HG03159 (cell line): ENCODE data around the gene OSBPL2.

ENCODE experiments used
- ATAC-seq: cut with Tn5 transposase; IDR thresholded peaks from one replicate; pipeline ENCODE4 v1.9.1; 2021; ENCODE audit warnings: mild to moderate bottlenecking, moderate library complexity; ENCODE audit not compliant: unreplicated experiment

Gene OSBPL2

DNA sequence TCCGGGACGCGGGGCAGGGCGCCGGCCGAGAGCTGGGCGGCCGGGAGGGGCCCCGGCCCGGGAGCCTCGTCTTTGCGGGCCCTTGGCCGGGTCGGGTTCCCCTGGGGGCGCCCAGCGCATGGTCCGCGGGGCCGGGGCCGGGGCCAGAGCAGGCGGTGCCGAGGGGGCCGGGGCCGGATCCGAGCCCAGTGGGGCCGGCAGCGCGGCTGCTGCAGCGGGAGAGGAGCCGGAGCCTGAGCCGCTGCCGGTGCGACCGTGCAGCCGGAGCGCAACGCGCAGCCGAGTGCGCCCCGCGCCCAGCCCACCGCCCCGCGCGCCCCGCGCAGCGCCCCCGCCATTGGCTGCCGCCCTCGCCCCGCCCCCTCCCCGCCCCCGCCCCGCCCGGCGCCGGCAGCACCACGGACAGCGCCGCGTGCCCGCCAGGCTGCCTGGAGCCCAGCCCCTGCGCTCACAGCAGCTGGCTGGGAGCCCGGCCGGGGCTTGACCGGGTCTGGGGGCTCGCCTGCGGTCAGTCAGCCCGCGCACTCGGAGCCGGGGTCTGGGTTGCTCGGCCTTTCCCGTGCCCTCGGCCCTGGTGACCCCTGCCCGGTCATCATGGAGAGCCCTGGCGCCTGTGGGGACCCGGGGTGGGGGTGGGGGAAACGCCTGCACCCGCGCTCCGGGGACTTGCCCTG lies 18.2 kb upstream of the OSBPL2 start, which contains the start of gene HRH3:
Gene HRH3, minus strand, starts transcription at position 287 of the 674 bp plus-strand sequence. CDS start 308 bp downstream, outside the sequence.
- ATAC-seq, result no peak

DNA sequence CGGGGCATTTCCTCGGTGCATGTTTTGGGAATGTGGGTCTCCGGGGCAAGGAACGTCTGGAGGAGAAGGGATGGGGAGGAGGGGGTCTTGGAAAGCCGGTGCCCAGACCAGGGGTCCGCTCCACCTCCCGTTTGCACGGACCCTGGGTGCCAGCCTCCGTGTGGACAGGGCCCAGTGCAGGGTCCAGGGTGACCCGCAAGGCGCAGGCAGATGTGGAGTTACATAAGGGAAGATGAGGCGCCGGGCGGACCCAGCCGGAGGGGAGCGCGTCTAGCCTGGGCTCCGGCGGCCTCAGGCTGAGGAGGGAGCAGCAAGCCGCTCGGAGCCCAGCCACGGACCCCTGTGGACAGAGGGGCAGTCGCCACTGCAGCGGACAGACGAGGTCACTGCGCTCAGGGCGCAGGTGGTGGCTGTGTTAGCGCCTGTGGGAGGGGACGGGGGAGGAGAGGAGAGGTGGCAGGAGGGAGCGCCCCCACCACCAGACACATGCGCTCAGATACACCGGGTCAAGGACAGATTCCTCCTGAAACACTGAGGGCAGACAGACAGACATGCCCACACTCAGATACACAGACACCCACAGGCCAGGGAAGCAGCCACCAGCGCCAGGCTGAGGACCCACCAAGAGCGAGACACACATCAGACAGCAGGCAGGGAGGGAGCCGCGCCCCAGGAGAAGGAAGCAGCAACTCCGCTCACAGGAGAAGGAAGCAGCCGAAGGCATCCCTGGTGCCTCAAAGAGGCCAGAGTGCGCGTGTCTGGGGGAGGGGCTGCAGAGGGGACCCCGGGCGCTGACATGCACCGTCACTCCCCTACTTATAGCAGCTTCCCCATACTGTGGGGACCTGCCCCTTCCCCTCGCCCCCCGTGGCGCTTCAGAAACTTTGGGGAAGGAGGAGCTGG lies 17.4 kb upstream of the OSBPL2 start:
- ATAC-seq, result no peak

DNA sequence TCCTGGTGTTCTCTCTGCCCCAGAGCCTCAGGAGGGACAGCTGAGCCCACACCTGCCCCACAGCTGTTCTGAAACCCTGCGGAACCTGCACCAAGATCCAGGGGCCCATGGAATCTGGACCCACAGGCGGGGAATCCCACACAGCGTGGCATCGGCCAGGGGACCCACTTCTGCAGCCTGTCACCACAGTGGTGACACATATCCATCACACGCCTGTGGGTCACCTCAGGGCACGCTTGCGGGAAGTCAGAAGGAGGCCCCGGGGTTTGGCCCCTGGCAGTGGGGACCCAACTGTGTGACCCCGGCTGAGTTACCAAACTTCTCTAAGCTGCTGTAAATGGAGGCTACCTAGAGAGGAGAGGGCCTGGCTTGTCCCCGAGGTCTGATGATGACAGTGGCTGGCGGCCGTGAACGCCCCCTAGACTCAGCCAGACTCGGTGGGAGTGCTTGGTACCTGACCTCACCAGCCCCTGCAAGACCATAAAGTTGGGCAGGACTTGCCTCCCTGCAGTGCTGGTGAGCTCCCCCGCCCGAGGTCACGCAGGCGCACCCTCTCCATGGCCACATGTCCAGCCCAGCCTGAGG lies 16.0 kb upstream of the OSBPL2 start:
- no peak for ATAC-seq

DNA sequence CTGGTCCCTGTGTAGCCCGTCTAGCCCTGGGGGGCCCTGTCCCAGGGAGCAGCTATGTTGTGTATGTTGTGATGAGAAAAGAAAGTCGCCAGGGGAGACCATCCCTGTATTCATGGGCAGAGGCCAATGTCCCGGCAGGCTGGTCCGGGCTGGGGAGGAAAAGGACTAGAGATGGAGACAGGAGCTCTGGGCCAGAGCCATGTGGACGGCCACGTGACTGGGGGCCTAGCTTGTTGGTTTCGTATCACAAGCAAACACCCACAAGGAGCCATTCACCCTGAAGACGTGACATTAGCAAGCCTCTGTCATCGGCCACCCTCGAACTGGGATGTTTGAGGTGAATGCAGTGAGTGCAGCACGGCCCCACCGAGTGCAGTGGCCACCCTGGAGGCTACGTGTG lies 15.3 kb upstream of the OSBPL2 start:
- ATAC-seq, result no peak

DNA sequence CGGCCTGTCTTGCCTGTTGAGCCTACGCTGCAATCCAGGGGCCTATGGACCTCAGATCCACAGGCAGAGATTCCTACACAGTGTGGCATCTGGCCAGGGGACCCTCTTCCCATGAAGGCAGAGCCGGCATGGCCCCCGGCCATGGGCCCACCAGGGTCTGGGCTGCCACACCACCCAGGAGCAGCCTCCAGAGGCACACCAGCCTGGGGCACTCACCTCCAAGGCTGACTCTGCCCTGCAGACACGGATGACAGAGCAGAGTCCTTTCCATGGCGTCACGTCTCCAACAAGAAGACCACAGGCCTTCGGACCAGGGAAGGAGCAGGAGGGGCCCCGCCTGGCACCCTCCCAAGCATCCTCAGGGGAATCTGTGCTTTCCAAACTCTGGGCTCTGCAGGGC lies 14.8 kb upstream of the OSBPL2 start:
- no peak for ATAC-seq

DNA sequence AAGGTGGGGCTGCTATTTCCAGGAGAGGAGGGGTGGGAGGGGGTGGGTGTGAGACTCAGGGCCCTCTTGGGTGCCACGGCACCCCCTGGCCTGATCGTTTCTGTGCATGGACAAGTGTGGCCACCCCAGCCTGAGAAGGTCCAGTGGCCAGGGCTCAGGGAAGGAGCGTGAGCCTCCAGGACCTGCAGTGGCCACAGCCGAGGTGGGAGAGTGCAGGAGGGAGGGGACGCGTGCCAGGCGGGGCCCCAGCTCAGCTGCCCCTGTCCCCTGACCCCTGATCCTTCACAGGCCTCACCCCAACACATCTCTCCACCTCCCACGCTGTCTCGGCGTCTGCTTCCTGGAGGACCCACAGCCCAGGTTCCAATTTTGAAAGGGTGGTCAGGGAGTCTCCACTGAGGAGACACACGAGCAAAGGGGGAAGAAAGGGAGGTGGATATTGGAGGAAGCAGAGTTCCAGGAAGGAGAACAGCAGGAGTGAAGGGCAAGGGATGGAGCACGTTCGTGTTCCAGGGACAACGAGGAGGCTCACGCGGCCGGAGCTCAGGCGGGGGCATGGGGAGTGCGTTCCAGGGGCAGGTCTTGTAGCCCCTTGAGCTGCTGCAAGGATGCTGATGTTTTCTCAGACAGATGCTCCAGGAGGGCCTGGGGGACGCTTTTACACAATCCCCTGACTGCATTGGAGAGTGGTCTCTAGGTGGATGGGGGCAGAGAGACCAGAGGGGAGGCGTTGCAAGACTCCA lies 14.0 kb upstream of the OSBPL2 start:
- ATAC-seq, result no peak

DNA sequence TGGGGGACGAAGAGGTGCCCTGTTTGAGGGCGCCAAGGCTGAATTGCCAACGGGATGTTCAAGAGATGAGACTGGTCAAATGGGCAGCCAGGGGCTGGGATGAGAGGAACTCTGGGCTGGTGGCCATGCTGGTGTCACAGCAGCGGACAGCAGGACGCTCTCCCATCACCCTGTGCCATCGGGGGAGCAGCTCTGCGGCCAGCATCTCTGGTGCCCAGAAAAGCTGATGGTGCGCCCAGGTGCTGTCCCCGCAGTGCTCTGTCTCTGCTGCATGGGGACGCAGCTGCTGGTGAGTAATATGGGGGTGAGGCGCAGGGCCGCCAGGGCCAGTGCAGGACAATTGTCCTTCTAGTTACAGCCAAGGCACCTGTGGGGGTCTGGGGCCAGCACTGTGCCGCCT lies 13.3 kb upstream of the OSBPL2 start:
- ATAC-seq, result no peak

DNA sequence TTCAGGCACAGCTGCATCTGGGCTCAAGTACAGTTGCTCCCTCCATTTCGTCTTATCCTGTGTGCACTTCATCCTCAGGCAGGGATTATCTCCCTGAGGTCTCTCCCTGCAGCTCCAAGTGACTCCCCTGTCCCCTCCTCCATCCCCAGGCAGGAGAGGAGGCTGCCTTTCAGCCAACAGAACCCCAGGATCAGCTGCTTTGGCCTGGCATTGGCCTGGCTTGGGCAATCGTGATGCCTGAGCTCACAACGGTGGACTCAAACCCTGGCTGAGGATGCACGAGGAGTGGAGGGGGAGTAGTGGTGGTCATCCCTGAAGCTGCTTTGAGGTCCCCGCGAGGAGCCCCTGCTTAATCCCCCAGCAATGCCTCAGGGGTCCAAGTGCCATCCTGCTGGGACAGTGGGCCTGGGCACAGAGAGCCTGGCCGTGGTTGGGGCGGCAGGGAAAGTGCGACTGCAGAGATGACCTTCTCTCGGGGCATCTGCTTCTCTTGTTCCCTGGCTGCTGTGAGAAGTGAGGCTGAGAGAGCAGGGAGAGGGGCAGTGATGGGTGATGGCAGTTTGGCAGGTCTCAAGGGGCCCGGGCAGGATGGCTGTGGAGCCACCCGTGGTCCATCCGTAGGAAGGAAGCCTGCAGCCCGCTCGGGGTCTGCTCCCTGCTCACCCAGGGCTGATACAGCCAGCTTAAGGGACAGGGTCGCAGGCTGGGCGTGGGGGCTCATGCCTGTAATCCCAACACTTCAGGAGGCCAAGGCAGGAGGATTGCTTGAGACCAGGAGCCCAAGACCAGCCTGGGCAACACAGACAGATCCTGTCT lies 12.3 kb upstream of the OSBPL2 start:
- no peak for ATAC-seq

DNA sequence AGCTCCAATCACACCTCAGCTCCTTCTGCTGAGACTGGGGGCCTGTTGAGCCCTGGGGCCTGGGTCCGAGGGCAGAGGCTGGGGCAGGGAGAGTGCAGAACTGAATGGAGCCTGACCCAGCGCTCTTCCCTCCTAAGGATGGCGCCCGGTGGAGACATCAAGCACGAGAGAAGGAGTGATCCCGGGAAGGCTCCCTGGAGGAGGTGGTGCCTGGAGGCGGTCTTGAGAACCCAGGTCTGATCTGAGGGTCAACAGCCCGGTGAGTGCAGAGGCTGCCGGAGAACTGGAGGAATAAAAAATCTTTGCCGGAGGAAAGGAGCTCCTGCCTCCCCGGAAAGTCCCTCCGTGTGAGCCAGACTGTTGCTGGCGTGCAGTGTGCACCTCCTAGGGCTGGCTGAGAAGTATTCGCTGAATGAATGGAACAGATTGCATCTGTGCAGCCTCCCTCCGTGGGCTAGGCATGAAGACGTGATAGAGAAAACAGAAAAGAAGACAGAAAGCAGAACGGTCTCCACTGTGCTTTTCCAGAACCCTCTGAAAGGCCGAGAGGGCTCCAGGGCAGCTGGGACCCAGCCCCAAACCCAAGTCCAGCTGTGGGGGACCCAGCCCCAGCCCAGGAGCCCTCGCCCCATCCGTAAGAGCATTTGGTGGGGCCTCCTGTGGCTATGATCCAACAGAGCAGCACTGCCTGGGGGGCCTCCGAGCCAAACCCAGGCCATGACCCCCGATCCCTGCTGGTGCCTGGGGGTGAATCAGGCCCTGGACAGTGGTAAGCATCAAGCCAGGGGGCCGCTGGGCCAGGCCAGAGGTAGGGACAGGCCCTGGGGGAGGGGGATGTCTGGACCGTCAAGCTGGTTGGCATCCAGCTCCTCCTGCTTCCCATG lies 11.4 kb upstream of the OSBPL2 start:
- no peak for ATAC-seq

DNA sequence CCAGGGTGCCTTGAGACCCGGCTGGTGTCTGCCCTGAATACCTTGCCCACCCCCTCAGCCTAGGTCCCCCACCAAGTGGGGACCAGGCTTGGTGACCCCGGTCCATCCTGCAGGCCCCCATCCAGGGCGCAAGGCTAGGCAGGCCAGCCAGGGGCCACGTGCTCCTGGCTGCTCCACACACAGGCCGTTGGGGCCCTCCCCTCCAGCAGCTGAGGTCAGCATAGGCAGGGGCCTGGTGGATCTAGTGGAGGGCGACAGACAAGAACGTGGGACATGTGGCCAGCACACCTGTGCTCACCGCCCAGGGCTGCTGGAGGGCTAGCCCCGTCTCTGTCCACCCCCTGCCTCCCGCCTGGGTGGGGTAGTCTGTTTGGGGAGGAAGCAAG lies 10.7 kb upstream of the OSBPL2 start:
- no peak for ATAC-seq

DNA sequence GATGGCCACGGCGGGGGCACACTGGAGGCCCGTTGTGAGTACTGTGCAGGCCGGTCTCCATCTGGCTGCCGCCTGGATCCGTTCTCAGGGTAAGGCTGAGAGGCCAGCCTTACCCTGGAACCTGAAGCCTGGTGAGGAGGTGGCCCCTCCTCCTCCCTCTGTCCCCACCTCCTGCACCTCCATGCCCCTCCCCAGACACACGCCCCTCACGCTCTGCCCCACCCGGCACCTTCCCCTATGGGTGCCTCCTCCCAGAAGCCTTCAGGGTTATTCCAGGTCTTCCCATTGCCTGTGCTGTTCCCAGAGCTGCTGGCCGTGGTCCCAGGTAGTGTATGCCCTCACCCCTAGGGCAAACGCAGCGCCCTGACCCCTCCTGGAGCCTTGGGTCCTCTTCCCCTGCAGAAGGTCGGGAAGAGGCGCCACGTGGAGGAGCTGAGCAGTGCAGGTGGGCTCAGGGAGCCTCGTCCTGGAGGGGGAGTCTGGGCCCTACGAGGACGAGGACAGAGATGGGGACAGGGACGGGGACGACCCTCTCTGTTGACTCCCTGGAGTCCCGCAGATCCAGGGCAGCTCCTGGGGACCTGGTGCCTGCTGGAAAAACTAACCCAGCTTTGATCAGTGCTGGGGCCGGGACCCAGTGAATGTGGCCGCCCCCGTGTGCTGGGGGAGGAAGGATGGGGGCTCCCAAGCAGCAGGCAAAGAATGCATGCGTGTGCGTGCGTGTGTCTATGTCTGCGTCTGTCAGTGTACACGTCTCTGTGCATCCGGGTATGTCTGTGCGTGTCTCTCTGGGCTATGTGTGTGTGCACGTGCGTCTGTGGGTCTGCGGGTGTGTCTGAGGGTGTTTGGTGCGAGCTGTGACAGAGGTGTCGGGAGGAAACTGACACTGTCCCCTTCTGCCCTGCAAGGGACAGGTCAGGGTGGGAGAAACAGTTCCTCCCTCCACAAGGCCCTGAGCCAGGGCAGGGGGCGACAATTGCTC lies 10.1 kb upstream of the OSBPL2 start:
- no peak for ATAC-seq

DNA sequence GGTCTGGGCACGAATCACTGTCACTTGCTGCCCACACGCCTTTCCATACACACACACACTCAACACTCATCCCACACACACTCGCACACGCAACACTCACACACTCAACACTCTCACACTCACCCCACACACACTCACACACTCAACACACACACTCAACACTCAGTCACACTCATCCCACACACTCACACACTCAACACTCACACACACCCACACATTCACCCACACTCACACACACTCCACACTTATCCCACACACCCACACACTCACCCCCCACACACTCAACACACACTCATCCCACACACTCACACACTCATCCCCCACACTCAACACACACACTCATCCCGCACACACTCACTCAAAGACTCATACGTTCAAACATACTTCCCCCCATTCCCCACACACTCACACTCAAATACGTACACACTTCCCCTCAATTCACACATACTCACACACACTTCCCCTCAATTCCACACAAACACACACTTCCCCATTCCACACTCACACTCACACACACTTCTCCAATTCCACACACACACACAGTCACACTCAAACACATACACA lies 9.3 kb upstream of the OSBPL2 start:
- no peak for ATAC-seq

DNA sequence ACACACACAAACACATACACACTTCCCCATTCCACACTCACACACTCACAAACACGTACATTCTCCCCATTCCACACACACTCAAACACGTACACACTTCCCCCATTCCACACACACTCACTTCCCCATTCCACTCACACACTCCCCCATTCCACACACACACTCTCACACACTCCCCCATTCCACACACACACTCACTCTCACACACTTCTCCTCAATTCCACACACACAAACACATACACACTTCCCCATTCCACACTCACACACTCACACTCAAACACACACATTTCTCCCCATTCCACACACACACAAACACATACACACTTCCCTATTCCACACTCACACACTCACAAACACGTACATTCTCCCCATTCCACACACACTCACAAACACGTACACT lies 8.7 kb upstream of the OSBPL2 start:
- ATAC-seq, result no peak

DNA sequence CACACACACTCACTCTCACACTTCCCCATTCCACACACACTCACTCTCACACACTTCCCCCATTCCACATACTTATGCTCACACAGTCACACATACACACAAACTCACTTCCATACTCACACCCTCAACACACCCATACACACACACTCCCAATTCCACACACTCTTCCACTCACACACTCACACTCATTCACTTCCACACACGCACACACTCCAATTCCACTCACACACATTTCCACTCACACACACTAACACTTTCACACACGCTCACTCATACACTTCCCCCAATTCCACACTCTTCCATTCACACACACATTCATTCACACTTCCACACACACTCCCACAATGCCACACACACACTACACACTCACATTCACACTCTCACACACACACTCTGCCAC lies 8.0 kb upstream of the OSBPL2 start:
- no peak for ATAC-seq

DNA sequence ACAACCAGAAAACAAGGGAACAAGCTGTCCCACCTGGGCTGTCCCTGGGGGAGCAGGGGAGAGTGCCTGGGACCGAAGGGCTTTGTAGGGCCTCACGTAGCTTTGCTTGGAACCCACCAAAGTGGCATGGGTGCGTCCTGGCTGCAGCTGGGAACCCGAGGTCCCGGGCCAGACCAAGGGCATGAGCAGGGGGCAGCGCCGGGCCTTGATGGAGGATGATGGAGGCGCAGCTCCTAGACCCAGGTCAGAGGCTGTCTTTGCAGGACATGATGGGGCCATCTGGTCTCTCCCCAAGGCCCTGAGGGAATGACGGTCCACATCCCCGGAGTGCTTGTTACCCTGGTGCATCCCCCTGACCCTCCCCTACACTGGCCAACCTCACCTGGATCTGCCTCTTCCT lies 7.6 kb upstream of the OSBPL2 start:
- ATAC-seq, result no peak

DNA sequence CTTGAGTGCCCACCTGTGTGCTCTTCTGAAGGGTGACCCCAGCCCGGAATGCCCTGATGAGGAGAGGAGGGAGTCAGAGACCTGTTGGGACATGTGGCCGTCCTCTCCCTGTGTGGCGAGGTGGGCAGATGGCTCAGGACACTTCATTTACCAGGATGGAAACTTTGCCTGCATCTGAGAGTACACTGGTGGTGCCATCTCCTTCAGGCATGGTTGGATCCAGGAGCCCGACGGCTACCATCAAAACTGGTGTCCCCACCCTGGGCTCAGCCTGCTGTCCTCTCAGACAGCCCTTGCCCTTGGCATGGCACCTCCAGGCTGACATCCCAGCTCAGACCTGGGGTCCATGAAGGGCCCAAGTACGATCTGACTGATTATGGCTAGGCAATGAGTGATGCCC lies 7.0 kb upstream of the OSBPL2 start:
- no peak for ATAC-seq

DNA sequence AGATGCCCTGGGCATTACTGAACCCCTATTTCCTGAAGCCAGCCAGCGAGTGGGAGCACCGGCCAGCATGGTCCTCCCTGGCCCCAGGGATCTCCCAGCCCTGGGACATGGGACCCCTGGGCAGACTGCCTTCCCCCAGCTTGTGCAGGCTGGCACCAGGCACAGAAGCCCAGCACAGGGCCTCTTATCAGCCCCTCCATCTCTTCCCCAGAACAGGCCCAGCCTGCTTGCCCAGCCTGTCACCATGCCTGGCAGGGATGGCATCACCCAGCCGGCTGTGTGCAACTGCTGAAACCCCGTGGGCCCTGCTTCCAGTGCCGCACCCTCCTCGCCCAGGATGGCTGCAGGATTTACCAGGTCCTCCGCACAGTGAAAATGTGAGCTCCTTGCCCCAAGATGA lies 6.1 kb upstream of the OSBPL2 start:
- ATAC-seq, result no peak
